Left cardiac atrium (tissue), 4 donors: ENCODE data around the gene CAMK1D. TPM values are rescaled to one million over a fixed set of nuclear protein-coding genes. Genes with fewer than 3 reads are reported as not detected.
A peak's percentile ranks its signal among the peaks of the same experiment; 100 is the strongest.

Experiments
- ATAC-seq, 2 donors: fragments of 200-7000 bp; cut with Tn5 transposase; one replicate each; pipeline ENCODE4 v1.9.1; 2020; ENCODE audit warnings: mild to moderate bottlenecking in 2 of 2, moderate library complexity in 2 of 2
- DNase-seq: peaks from one replicate; pipeline ENCODE4 v3.0.0-alpha.2; 2020
- intact Hi-C, 2 donors: fragments of 100-400 bp; cut with DNase I; formaldehyde crosslinking; loops; one replicate each; pipeline versions ENCODE4 v1.14.1 to v1.15.1; 2022 to 2023
- total RNA-seq, 2 donors: library from RNA; stranded (reverse); fragmentation: NEBNext Ultra II Directional; extraction: Animal tissue kit (Norgen Biotek cat#: 25700); gene quantifications; one replicate each; pipeline ENCODE4 v1.2.1, GENCODE V29; 2021
- donor health status: DM: no; HTN: yes; CAD: no.
- donor health status: DM: no; HTN: yes; CAD: no; lungs with severe emphysema.
- donor health status: DM: yes; HTN: yes; CAD: no.
- donor health status: Dilated cardiomyopathy.

The CAMK1D gene
- total RNA-seq, 2 donors from 2014 or later: 23.8 to 38.5 TPM

- intact Hi-C loops: loop anchor here in 1 of 2 donors (10.0 kb wide), 1 partner anchor 118 kb away; no protein-coding TSS in a partner anchor
- no peak for DNase-seq
Observed at GRCh38 chr10:12787297-12787696, 437.9 kb downstream of the CAMK1D start.

GRCh38 chr10:12788277-12788676, 438.9 kb downstream of the CAMK1D start:
- ATAC-seq (peak; percentile 50), DNase-seq (no peak)
- intact Hi-C loops: loop anchor here in 1 of 2 donors (10.0 kb wide), 1 partner anchor 117 kb away; no protein-coding TSS in a partner anchor

More at GRCh38 chr10:12787297-12787696, 437.9 kb downstream of the CAMK1D start:
- no peak for ATAC-seq

- ATAC-seq: no peak
- intact Hi-C loops: no loop called here
- no peak for DNase-seq
Observed at GRCh38 chr10:12790270-12790669, 440.9 kb downstream of the CAMK1D start.

GRCh38 chr10:12791728-12792127, 442.4 kb downstream of the CAMK1D start:
- DNase-seq: no peak
- intact Hi-C loops: no loop called here
- no peak for ATAC-seq

- DNase-seq: no peak
- intact Hi-C loops: no loop called here
Observed at GRCh38 chr10:12792889-12793556, 443.7 kb downstream of the CAMK1D start.

GRCh38 chr10:12795315-12796110, 446.2 kb downstream of the CAMK1D start:
- intact Hi-C loops: no loop called here
- DNase-seq (peak; percentile 44), ATAC-seq (peak; percentile 57 to 62)

More at GRCh38 chr10:12792889-12793556, 443.7 kb downstream of the CAMK1D start:
- no peak for ATAC-seq

- intact Hi-C loops: no loop called here
- ATAC-seq (no peak), DNase-seq (no peak)
Observed at GRCh38 chr10:12796401-12797160, 447.2 kb downstream of the CAMK1D start.

GRCh38 chr10:12797471-12798262, 448.3 kb downstream of the CAMK1D start:
- DNase-seq: no peak
- no peak for ATAC-seq
- intact Hi-C loops: no loop called here

- ATAC-seq: no peak
- intact Hi-C loops: no loop called here
- no peak for DNase-seq
Observed at GRCh38 chr10:12799144-12799543, 449.8 kb downstream of the CAMK1D start.

GRCh38 chr10:12799714-12800113, 450.4 kb downstream of the CAMK1D start:
- intact Hi-C loops: no loop called here
- ATAC-seq (no peak), DNase-seq (no peak)

- ATAC-seq (no peak), DNase-seq (no peak)
- intact Hi-C loops: no loop called here
Observed at GRCh38 chr10:12800302-12800701, 451.0 kb downstream of the CAMK1D start.

- intact Hi-C loops: no loop called here
- DNase-seq (no peak), ATAC-seq (no peak)
Observed at GRCh38 chr10:12801214-12802087, 452.1 kb downstream of the CAMK1D start.

- intact Hi-C loops: no loop called here
- ATAC-seq: no peak
- no peak for DNase-seq
Observed at GRCh38 chr10:12803776-12804175, 454.4 kb downstream of the CAMK1D start.

- no peak for DNase-seq
- intact Hi-C loops: no loop called here
- no peak for ATAC-seq
Observed at GRCh38 chr10:12806228-12807095, 457.1 kb downstream of the CAMK1D start.

- DNase-seq (no peak), ATAC-seq (peak in 1 of 2 donors; percentile 36)
- intact Hi-C loops: no loop called here
Observed at GRCh38 chr10:12807096-12807755, 457.9 kb downstream of the CAMK1D start.

GRCh38 chr10:12808014-12808613, 458.8 kb downstream of the CAMK1D start:
- DNase-seq: no peak
- intact Hi-C loops: no loop called here
- peak; percentile 49 to 52 for ATAC-seq
